ENCODE data around the gene SLC35B1. TPM values are rescaled to one million over a fixed set of nuclear protein-coding genes. Genes with fewer than 3 reads are reported as not detected.

SLC35B1 gene
- total RNA-seq, 2 experiments from 2014 or later: 51.2 to 51.4 TPM

GRCh38 chr17:49731435-49731831, 23.7 kb upstream of the SLC35B1 start:
- no peak for DNase-seq (ENCODE audit: low spot score)
- intact Hi-C loops (cut with micrococcal nuclease; ENCODE audit: unreplicated experiment): no loop called here
- Histone ChIP-seq H3K9me2 (ENCODE audit: insufficient read depth, low read length) (no peaks in the 10 kb centered on the region), H3K27ac (ENCODE audit: low read depth, low read length, poor library complexity, severe bottlenecking) (no peak overlapping the region), H4K20me1 (ENCODE audit: insufficient read depth, low read length) (no peaks in the 10 kb centered on the region), H2AFZ (ENCODE audit: low read length) (no peak overlapping the region), H3K36me3 (ENCODE audit: insufficient read depth, low read length) (peaks cover 82% of the 10 kb centered on the region), H3K4me1 (ENCODE audit: insufficient read depth, low read length, poor library complexity, severe bottlenecking) (no peaks in the 10 kb centered on the region), H3K9me3 (ENCODE audit: low read length) (0 out of 2 replicates have a peak, but pooled peaks cover 5% of the 10 kb centered on the region), H3K4me3 (ENCODE audit: low read depth, low read length, poor library complexity, severe bottlenecking) (no peak overlapping the region), H3K79me2 (ENCODE audit: insufficient read depth, low read depth, low read length) (peaks cover 39% of the 10 kb centered on the region), H3K4me2 (ENCODE audit: low read length) (no peak overlapping the region)
- TF ChIP-seq CTCF (conservative IDR thresholded peaks at IDR 0.05; ENCODE audit: low read length) (no peak), EZH2phosphoT487 (IDR thresholded peaks at IDR 0.05; ENCODE audit: borderline replicate concordance, low read depth, low read length) (no peak)
- ChIA-PET POLR2A (no interaction called here), CTCF (ENCODE audit: unreplicated experiment) (no interaction called here)
- BruUV-seq (replicated peaks): TSS peak; percentile 20

GRCh38 chr17:49730785-49731434, 23.1 kb upstream of the SLC35B1 start:
- Histone ChIP-seq H3K79me2 (ENCODE audit: insufficient read depth, low read depth, low read length) (peaks cover 34% of the 10 kb centered on the region), H2AFZ (ENCODE audit: low read length) (no peak overlapping the region), H3K4me2 (ENCODE audit: low read length) (no peak overlapping the region), H3K27ac (ENCODE audit: low read depth, low read length, poor library complexity, severe bottlenecking) (no peak overlapping the region), H3K36me3 (ENCODE audit: insufficient read depth, low read length) (peaks cover 82% of the 10 kb centered on the region), H3K9me3 (ENCODE audit: low read length) (0 out of 2 replicates have a peak, but pooled peaks cover 5% of the 10 kb centered on the region), H4K20me1 (ENCODE audit: insufficient read depth, low read length) (no peaks in the 10 kb centered on the region), H3K4me1 (ENCODE audit: insufficient read depth, low read length, poor library complexity, severe bottlenecking) (no peaks in the 10 kb centered on the region), H3K9me2 (ENCODE audit: insufficient read depth, low read length) (no peaks in the 10 kb centered on the region), H3K4me3 (ENCODE audit: low read depth, low read length, poor library complexity, severe bottlenecking) (no peak overlapping the region)
- intact Hi-C loops (cut with micrococcal nuclease; ENCODE audit: unreplicated experiment): no loop called here
- no peak for DNase-seq (ENCODE audit: low spot score)
- ChIA-PET CTCF (ENCODE audit: unreplicated experiment) (no interaction called here), POLR2A (no interaction called here)
- BruUV-seq (replicated peaks): no TSS peak
- TF ChIP-seq CTCF (conservative IDR thresholded peaks at IDR 0.05; ENCODE audit: low read length): no peak
- no peak for TF ChIP-seq EZH2phosphoT487 (IDR thresholded peaks at IDR 0.05; ENCODE audit: borderline replicate concordance, low read depth, low read length)

GRCh38 chr17:49730078-49730784, 22.5 kb upstream of the SLC35B1 start:
- H3K4me3 ChIP-seq (ENCODE audit: low read depth, low read length, poor library complexity, severe bottlenecking): no peak overlapping the region
- CTCF ChIA-PET (ENCODE audit: unreplicated experiment): no interaction called here
- TF ChIP-seq CTCF (conservative IDR thresholded peaks at IDR 0.05; ENCODE audit: low read length) (no peak), EZH2phosphoT487 (IDR thresholded peaks at IDR 0.05; ENCODE audit: borderline replicate concordance, low read depth, low read length) (no peak)
- H3K27ac ChIP-seq (ENCODE audit: low read depth, low read length, poor library complexity, severe bottlenecking): no peak overlapping the region
- no peaks in the 10 kb centered on the region for H3K9me2 ChIP-seq (ENCODE audit: insufficient read depth, low read length)
- H4K20me1 ChIP-seq (ENCODE audit: insufficient read depth, low read length): no peaks in the 10 kb centered on the region
- no peak overlapping the region for H2AFZ ChIP-seq (ENCODE audit: low read length)
- H3K79me2 ChIP-seq (ENCODE audit: insufficient read depth, low read depth, low read length): peaks cover 27% of the 10 kb centered on the region
- no peak overlapping the region for H3K4me2 ChIP-seq (ENCODE audit: low read length)
- no peaks in the 10 kb centered on the region for H3K4me1 ChIP-seq (ENCODE audit: insufficient read depth, low read length, poor library complexity, severe bottlenecking)
- intact Hi-C loops (cut with micrococcal nuclease; ENCODE audit: unreplicated experiment): no loop called here
- no TSS peak for BruUV-seq (replicated peaks)
- H3K36me3 ChIP-seq (ENCODE audit: insufficient read depth, low read length): peaks cover 82% of the 10 kb centered on the region
- DNase-seq (ENCODE audit: low spot score): no peak
- H3K9me3 ChIP-seq (ENCODE audit: low read length): no peaks in the 10 kb centered on the region
- POLR2A ChIA-PET: interaction anchor here (1.8 kb wide), 1 partner anchor 34 kb away, joined by 4 read pairs; no protein-coding TSS in a partner anchor

All from OCI-LY7 (cell line).